HG03025 (cell line): ENCODE measurements around the gene HOXA2.

Experiments used
- ATAC-seq: cut with Tn5 transposase; IDR thresholded peaks from one replicate; pipeline ENCODE4 v1.9.1; 2021; ENCODE audit warnings: mild to moderate bottlenecking, moderate library complexity; ENCODE audit not compliant: unreplicated experiment, low FRiP score

The HOXA2 gene

GRCh38 chr7:27102581-27103442 lies at the start of gene HOXA2:
HOXA2 (minus strand) TSS chr7:27102683; CDS start chr7:27102500, 183 bp downstream.
- no peak for ATAC-seq

DNA sequence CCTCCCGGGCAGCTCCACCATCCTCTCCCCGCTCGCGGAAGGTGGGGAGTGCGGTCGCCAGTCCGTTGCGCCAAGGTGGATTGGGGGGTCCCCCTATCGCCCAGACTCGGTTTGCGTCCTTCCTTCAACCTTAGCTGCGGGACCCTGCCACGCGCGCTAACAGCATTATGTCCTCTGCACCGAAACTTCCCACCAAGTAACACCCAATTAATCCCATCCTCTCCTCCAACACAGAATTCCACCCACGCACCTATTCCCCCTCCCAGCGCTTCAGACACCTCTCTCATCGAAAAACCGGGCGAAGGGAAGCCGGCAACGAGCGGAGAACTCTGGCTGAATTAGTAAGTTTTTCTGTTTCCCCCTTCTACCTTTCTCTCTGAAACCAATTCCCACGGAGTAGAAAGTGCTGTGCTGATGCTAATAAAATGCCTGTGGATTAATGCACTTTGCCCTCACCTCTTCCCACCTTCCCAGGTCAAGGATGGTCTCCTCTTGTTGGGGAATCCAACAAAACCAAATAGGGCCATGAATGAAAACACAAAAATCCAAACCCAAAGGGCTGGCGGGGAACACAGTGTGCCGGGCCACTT lies 49.0 kb upstream of the HOXA2 start:
- no peak for ATAC-seq

DNA sequence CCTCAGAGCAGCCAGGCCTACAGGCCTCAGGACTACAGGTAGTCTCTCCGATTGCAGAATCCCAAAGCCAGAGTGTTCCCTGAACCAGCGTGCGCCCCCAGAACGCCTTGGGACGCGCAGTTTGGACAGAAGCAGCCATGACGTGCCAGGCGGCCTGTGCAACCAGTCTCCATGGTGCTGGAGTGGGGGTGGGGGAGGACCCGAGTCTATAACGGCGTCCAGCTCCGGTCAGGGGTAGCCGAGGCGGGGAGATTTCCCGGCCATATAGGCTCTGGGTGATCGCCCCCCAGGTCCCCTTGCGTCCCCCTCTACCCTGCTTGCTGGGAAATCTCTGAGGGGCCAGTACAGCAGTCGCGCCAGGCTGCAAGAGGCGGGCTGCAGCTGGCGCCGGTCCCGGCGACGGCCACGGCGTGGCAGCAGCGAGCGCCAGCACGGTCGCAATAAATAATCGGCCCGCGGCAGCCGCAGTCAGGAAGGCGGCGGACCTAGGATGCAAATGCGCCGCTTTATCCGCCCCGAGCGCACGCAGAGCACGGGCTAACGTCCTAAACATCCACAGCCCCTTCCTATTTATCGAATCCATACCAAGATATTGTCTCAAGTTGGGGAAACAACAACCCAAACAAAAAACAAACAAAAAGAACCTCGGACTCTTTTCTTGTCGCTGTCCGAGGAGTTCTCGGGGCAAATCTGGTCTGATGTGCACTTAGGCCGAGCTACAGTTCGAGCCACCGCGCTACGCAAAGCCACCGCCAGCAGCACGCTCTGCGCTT lies 48.3 kb upstream of the HOXA2 start:
- peak; percentile 55 for ATAC-seq

GRCh38 chr7:27149842-27150567 lies 47.5 kb upstream of the HOXA2 start:
- ATAC-seq: no peak

DNA sequence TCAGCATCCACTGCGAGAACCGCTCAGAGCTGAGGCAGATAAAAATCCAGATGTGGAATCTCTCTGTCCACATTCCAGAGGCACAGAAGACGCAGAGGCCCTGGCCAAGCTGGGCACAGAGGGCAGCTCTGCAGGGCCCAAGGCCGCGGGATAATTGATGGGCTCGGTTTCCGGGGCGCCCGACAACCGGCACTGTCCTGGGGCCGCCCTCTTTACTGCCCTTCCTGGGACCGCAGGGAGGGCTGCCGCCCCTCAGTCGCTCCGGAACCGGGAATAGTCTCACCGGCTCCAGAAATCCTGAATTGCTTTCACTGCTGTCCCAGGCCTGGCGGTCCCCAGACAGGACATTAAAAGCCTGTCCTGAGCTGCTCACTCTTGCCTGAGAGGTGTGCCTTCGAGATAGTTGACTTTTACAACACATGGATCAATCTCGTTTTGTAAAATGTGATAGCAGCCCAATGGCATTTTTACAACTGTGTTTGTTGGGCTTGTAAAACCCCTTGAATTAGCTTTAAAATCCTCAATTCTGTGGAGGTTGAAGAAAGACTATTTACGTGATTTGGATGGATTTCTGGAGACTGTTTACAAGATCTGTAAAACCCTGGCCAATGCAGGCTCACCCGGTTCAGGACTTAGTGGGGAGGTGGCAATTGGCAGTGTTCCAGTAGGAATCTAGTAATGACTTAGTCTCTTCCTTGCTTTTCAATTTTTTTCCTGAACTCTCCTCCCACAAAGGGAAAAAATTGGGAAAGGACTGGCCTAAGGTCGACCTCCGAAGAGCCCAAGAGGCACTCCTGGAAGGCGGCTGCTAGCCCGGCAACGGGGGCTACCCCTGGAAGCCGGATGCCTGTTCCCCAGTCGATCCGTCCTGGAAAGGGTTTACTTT lies 46.5 kb upstream of the HOXA2 start:
- no peak for ATAC-seq

DNA sequence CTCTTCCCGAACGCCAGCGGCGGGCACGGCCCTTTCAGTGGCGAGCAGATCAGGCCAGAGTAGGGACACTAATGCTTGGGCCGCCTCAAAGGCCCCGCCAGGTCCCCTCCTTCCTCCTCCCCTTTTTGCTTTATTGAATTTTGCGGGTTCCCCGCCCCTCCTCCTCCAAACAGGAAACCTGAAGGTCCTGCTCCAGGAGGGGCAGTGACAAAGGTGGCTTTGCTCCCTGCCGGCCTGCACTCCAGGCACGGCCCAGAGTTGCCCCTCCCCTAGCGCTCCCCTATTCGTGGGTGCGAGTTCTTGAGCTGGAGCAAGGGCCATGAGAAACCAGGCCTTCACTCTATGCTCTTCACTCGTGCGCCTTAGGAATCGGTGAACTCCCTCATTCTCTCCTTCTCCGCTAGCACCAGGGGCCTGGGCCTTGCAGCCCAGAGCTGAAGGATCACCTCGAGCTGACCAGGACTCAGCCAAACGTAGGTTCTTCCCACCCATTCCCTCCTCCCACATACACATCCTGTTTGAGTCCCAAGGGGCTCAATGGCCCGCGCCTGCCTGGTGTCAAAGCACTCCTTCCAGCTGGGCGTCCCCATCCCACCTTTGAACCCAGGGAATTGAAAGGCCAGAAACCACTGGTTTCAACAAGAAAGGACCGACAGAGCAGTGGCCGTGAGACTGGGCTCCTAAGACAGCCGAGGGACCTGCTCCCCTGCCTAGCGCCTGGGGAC lies 45.7 kb upstream of the HOXA2 start:
- no peak for ATAC-seq

- no peak for ATAC-seq
These were observed 44.9 kb upstream of the HOXA2 start, which contains the start of gene HOXA6 for GRCh38 chr7:27147199-27148030. HOXA6 (minus strand) TSS chr7:27147774; CDS start chr7:27147749, 25 bp downstream.

GRCh38 chr7:27146491-27147198 lies 44.2 kb upstream of the HOXA2 start:
- no peak for ATAC-seq

- ATAC-seq: no peak
These were observed 43.5 kb upstream of the HOXA2 start for GRCh38 chr7:27145914-27146412.

- ATAC-seq: no peak
These were observed 42.9 kb upstream of the HOXA2 start for GRCh38 chr7:27145165-27145913.

DNA sequence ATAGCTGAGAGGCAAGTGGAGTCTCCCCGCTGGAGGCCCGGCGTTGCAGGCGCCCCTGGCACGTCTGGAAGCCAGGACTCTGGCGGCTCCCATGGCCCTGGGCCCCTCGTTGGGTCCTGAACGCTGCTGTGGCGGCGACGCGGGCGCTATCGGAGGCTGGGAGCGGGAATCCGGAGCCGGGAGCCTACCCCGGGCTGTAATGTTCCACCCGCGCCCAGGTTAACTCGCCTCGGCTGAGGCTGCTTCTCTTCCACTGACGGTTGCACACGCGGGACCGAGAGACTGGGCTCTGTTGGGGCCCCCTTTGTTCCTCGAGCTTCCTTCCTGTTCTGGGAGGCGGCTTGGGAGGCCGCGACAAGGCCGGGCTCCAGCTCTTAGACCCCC lies 42.3 kb upstream of the HOXA2 start:
- no peak for ATAC-seq

DNA sequence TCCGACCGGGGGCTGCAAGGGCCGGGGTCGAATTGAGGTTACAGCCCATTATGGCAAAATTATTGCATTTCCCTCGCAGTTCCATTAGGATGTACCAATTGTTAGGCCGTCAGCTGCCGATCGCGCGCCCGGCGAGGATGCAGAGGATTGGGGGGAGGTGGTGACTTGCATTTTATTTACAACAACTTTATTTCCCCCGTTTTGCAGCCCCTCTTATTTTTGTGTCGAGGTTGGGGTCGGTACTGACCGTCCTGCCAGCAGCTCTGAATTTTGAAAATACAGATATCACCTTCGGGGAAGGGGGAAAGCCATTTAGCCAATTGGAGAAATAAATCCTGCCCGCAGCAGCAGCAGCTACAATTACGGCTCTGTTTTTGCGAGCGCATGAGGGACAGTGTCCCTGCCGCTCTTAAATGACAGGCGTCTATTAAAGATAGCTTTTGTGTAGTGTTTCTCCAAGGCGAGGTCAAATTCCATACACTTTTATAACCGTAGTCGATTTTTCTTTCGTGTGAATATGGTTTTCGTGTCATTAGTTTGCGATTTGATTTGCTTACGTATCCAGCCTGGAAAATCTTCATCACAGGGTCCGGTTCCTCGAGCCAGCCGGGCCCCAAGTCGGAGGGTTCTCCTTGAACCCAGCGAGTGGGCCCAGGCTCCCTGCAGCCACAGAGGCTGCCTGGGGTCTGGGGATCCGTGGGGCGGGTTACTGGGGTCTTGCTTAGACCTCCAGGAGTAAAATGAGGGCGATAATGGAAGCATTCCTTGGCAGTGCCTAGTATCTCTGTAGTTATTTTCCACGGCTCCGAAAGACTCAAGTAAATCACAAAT lies 41.7 kb upstream of the HOXA2 start:
- ATAC-seq: no peak

GRCh38 chr7:27143023-27143949 lies 40.8 kb upstream of the HOXA2 start, which contains the start of gene HOXA5:
HOXA5 (minus strand) TSS chr7:27143681; CDS start chr7:27143607, 74 bp downstream.
- ATAC-seq: no peak

GRCh38 chr7:27142580-27143022 lies 40.1 kb upstream of the HOXA2 start:
- ATAC-seq: no peak
